Tibial artery (tissue), 4 donors: ENCODE measurements around the gene ZNF629.

ENCODE experiments used
- DNase-seq, 2 donors: peaks; one replicate each; pipeline ENCODE4 v3.0.0-alpha.2; 2019
- H3K27ac ChIP-seq, 2 donors: fragments of 200-600 bp; sonication (generic) in 1 of 2; 1 replicate in 1 of 2; 2 replicates in 1 of 2; pipeline ENCODE4 v1.5.1; 2018 to 2019; ENCODE audit warnings: mild to moderate bottlenecking in 1 of 2
- H3K27me3 ChIP-seq, 2 donors: fragments of 200-600 bp; sonication (generic) in 1 of 2; one replicate each; pipeline versions ENCODE4 v1.5.1 to v1.6.0; 2016 to 2019
- H3K36me3 ChIP-seq, 3 donors: fragments of 200-600 bp; sonication (generic) in 2 of 3; one replicate each; pipeline ENCODE4 v1.5.1; 2016 to 2019; ENCODE audit warnings: mild to moderate bottlenecking in 2 of 3
- H3K4me1 ChIP-seq, 4 donors: fragments of 200-600 bp; sonication (generic) in 2 of 4; 1 replicate in 3 of 4; 2 replicates in 1 of 4; pipeline ENCODE4 v1.5.1; 2016 to 2019
- H3K4me3 ChIP-seq, 2 donors: fragments of 200-600 bp; sonication (generic) in 1 of 2; 1 replicate in 1 of 2; 2 replicates in 1 of 2; pipeline ENCODE4 v1.5.1; 2018 to 2019; ENCODE audit warnings: mild to moderate bottlenecking in 2 of 2
- H3K9me3 ChIP-seq, 3 donors: fragments of 200-600 bp; sonication (generic) in 1 of 3; one replicate each; pipeline ENCODE4 v1.5.1; 2016 to 2019
- CTCF ChIP-seq, 2 experiments: fragments of 200-600 bp in 1 of 2; fragments of 450-650 bp in 1 of 2; IDR thresholded peaks; one replicate each; pipeline ENCODE4 v1.5.1; 2017 to 2019; ENCODE audit warnings: antibody characterized with exemption in 2 of 2, mild to moderate bottlenecking in 1 of 2, moderate library complexity in 1 of 2
- intact Hi-C: fragments of 100-400 bp; cut with DNase I; formaldehyde crosslinking; loops from one replicate; pipeline ENCODE4 v1.15.0; 2023; ENCODE audit warnings: low total_unique reads

The ZNF629 gene

GRCh38 chr16:30761928-30762902 lies 24.8 kb downstream of the ZNF629 start, which contains the start of the genes CFAP119 and RNF40:
Gene CFAP119 (minus strand): TSS chr16:30762062. CDS start chr16:30761748, 314 bp downstream.
Gene RNF40 (plus strand): TSS chr16:30762322. CDS start chr16:30762546, 224 bp downstream.
- no peak for TF ChIP-seq CTCF (IDR thresholded peaks at IDR 0.05)
- Histone ChIP-seq H3K27me3 (no peaks in the 10 kb centered on the region), H3K4me3 (peak within 1 kb of the TSS; percentile 73 to 79), H3K27ac (peak within 1 kb of the TSS; percentile 90 to 92), H3K4me1 (peaks cover 5 to 37% (median 26%) of the 10 kb centered on the region in 4 donors), H3K36me3 (peaks cover 34 to 69% (median 41%) of the 10 kb centered on the region in 3 donors), H3K9me3 (no peaks in the 10 kb centered on the region)
- intact Hi-C loops = no loop called here
- DNase-seq = peak; percentile 97 to 99

- Histone ChIP-seq H3K27me3 (no peaks in the 10 kb centered on the region), H3K4me3 (peak overlapping the region; percentile 73 to 79), H3K36me3 (peaks cover 27 to 69% (median 34%) of the 10 kb centered on the region in 3 donors), H3K27ac (peak overlapping the region; percentile 65 to 92), H3K9me3 (no peaks in the 10 kb centered on the region), H3K4me1 (peaks cover 5 to 37% (median 26%) of the 10 kb centered on the region in 4 donors)
- no peak for TF ChIP-seq CTCF (IDR thresholded peaks at IDR 0.05)
- intact Hi-C loops = no loop called here
- no peak for DNase-seq
Observed at GRCh38 chr16:30761427-30761927, 25.5 kb downstream of the ZNF629 start.

- TF ChIP-seq CTCF (IDR thresholded peaks at IDR 0.05) = no peak
- Histone ChIP-seq H3K4me3 (peak overlapping the region; percentile 73 to 79), H3K9me3 (no peaks in the 10 kb centered on the region), H3K4me1 (peaks cover 5 to 37% (median 26%) of the 10 kb centered on the region in 4 donors), H3K27me3 (no peaks in the 10 kb centered on the region), H3K36me3 (peaks cover 20 to 69% (median 28%) of the 10 kb centered on the region in 3 donors), H3K27ac (peak overlapping the region; percentile 65 to 92)
- intact Hi-C loops = no loop called here
- DNase-seq = no peak
Observed at GRCh38 chr16:30760577-30761426, 26.2 kb downstream of the ZNF629 start.

- peaks cover 5 to 35% (median 26%) of the 10 kb centered on the region in 4 donors for H3K4me1 ChIP-seq
- no peaks in the 10 kb centered on the region for H3K9me3 ChIP-seq
- no peaks in the 10 kb centered on the region for H3K27me3 ChIP-seq
- intact Hi-C loops = no loop called here
- H3K4me3 ChIP-seq = no peak overlapping the region
- no peak for TF ChIP-seq CTCF (IDR thresholded peaks at IDR 0.05)
- no peak for DNase-seq
- H3K36me3 ChIP-seq = peaks cover 15 to 67% (median 20%) of the 10 kb centered on the region in 3 donors
- no peak overlapping the region for H3K27ac ChIP-seq
Observed at GRCh38 chr16:30760001-30760559, 26.9 kb downstream of the ZNF629 start.

- DNase-seq = no peak
- TF ChIP-seq CTCF (IDR thresholded peaks at IDR 0.05) = no peak
- intact Hi-C loops = no loop called here
Observed at GRCh38 chr16:30758988-30759491, 28.0 kb downstream of the ZNF629 start.

More at GRCh38 chr16:30758988-30759491, 28.0 kb downstream of the ZNF629 start:
- Histone ChIP-seq H3K27me3 (no peaks in the 10 kb centered on the region), H3K4me3 (no peak overlapping the region), H3K4me1 (peaks cover 5 to 28% (median 24%) of the 10 kb centered on the region in 4 donors), H3K36me3 (peaks cover 10 to 67% (median 17%) of the 10 kb centered on the region in 3 donors), H3K27ac (no peak overlapping the region), H3K9me3 (no peaks in the 10 kb centered on the region)
